Smooth muscle cell (in vitro differentiated cells): ENCODE measurements around the gene HSF2BP. TPM values are rescaled to one million over a fixed set of nuclear protein-coding genes. Genes with fewer than 3 reads are reported as not detected.
"Not testable (repeated sequence)": the region's sequence is repeated elsewhere in the genome, so short reads cannot be mapped to it uniquely, and the experiment has no call there.

Experiments
- DNase-seq: peaks from one replicate; lab custom pipeline; 2025; ENCODE audit not compliant: unreplicated experiment; lab: John Stamatoyannopoulos, UW
- H2AFZ ChIP-seq: fragments of 200-600 bp; sonication (generic); 2 replicates; pipeline ENCODE4 v1.6.0; 2016; ENCODE audit warnings: antibody characterized with exemption, low read depth, mild to moderate bottlenecking
- H3F3A ChIP-seq: fragments of 200-600 bp; sonication (generic); 2 replicates; pipeline ENCODE4 v1.6.0; 2017; ENCODE audit warnings: antibody characterized with exemption, low read depth
- H3K27ac ChIP-seq: fragments of 200-600 bp; sonication (generic); 2 replicates; pipeline ENCODE4 v1.5.1; 2016; ENCODE audit warnings: low read depth, mild to moderate bottlenecking
- H3K27me3 ChIP-seq: fragments of 200-600 bp; sonication (generic); 2 replicates; pipeline ENCODE4 v1.6.1; 2016; ENCODE audit warnings: low read depth, mild to moderate bottlenecking
- H3K36me3 ChIP-seq: fragments of 200-600 bp; sonication (generic); 2 replicates; pipeline ENCODE4 v1.5.1; 2016; ENCODE audit warnings: low read depth
- H3K4me1 ChIP-seq: fragments of 200-600 bp; sonication (generic); 2 replicates; pipeline ENCODE4 v1.5.1; 2016; ENCODE audit warnings: low read depth
- H3K4me2 ChIP-seq: fragments of 200-600 bp; sonication (generic); 2 replicates; pipeline ENCODE4 v1.6.0; 2016; ENCODE audit warnings: mild to moderate bottlenecking
- H3K4me3 ChIP-seq: fragments of 200-600 bp; sonication (generic); 2 replicates; pipeline ENCODE4 v1.5.1; 2016; ENCODE audit warnings: mild to moderate bottlenecking
- H3K79me2 ChIP-seq: fragments of 200-600 bp; sonication (generic); 2 replicates; pipeline ENCODE4 v1.6.0; 2016; ENCODE audit warnings: low read depth, mild to moderate bottlenecking
- H3K9ac ChIP-seq: fragments of 200-600 bp; sonication (generic); 2 replicates; pipeline ENCODE4 v1.6.0; 2016; ENCODE audit warnings: low read depth
- H3K9me3 ChIP-seq: fragments of 200-600 bp; sonication (generic); replicated peaks from 2 replicates; pipeline ENCODE4 v1.5.1; 2016; ENCODE audit warnings: low read depth
- H4K20me1 ChIP-seq: fragments of 200-600 bp; sonication (generic); 2 replicates; pipeline ENCODE4 v1.6.0; 2016; ENCODE audit warnings: low read depth
- WGBS: methylation state at CpG from one replicate; pipeline ENCODE4 v1.1.7; 2016; ENCODE audit warnings: low lambda C conversion rate; 5-methylcytosine and 5-hydroxymethylcytosine counted together
- polyA plus RNA-seq: library from polyadenylated mRNA; unstranded; fragments of >200 nt; fragmentation: Nextera tagmentation; extraction: Ambion mirVana; gene quantifications from 2 replicates; pipeline ENCODE4 v1.2.1, GENCODE V29; 2016
- total RNA-seq: library from RNA; depleted of rRNA; stranded (reverse); fragments of >200 nt; gene quantifications from 2 replicates; pipeline ENCODE4 v1.2.3, GENCODE V29; 2014
- TF ChIP-seq, protein P1 (sequence below): fragments of 200-600 bp; sonication (generic); IDR thresholded peaks from 2 replicates; pipeline ENCODE4 v1.5.1; 2017; ENCODE audit warnings: borderline replicate concordance, mild to moderate bottlenecking, antibody characterized with exemption; ENCODE audit not compliant: insufficient read depth, poor library complexity, severe bottlenecking

The HSF2BP gene
- total and polyA plus RNA-seq, 2 experiments from 2014 or later = 0.97 to 1.9 TPM

- TF ChIP-seq, protein P1, sequence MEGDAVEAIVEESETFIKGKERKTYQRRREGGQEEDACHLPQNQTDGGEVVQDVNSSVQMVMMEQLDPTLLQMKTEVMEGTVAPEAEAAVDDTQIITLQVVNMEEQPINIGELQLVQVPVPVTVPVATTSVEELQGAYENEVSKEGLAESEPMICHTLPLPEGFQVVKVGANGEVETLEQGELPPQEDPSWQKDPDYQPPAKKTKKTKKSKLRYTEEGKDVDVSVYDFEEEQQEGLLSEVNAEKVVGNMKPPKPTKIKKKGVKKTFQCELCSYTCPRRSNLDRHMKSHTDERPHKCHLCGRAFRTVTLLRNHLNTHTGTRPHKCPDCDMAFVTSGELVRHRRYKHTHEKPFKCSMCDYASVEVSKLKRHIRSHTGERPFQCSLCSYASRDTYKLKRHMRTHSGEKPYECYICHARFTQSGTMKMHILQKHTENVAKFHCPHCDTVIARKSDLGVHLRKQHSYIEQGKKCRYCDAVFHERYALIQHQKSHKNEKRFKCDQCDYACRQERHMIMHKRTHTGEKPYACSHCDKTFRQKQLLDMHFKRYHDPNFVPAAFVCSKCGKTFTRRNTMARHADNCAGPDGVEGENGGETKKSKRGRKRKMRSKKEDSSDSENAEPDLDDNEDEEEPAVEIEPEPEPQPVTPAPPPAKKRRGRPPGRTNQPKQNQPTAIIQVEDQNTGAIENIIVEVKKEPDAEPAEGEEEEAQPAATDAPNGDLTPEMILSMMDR = no peak
- peaks cover 20% of the 10 kb centered on the region for H3K4me1 ChIP-seq
- DNase-seq = no peak
- H3K79me2 ChIP-seq = no peaks in the 10 kb centered on the region
- H3K27ac ChIP-seq = peak overlapping the region; percentile 96
- no peaks in the 10 kb centered on the region for H4K20me1 ChIP-seq
- H3K9ac ChIP-seq = no peak overlapping the region
- H3K36me3 ChIP-seq = no peaks in the 10 kb centered on the region
- no peaks in the 10 kb centered on the region for H3K27me3 ChIP-seq
- no peak overlapping the region for H3K4me3 ChIP-seq
- peaks cover 46% of the 10 kb centered on the region for H3F3A ChIP-seq
- WGBS = 81% methylated on average over 5 of the region's 5 CpGs
- peak overlapping the region; percentile 59 for H3K4me2 ChIP-seq
- H3K9me3 ChIP-seq = no peaks in the 10 kb centered on the region
- H2AFZ ChIP-seq = no peak overlapping the region
These were observed 62.7 kb downstream of the HSF2BP start for GRCh38 chr21:43596616-43597015.

DNA sequence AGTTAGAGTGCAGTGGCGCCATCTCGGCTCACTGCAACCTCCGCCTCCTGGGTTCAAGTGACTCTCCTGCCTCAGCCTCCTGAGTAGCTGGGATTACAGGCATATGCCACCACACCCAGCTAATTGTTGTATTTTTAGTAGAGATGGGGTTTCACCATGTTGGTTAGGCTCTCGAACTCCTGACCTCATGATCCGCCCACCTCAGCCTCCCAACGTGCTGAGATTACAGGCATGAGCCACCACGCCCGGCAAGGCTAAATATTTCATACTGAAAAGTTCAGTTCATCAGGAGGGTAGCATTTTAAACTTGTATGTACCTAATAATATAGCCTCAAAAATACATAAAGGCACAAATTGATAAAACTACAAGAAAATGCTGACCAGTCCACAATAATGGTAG is 63.5 kb downstream of the HSF2BP start:
- peak overlapping the region; percentile 96 for H3K27ac ChIP-seq

DNA sequence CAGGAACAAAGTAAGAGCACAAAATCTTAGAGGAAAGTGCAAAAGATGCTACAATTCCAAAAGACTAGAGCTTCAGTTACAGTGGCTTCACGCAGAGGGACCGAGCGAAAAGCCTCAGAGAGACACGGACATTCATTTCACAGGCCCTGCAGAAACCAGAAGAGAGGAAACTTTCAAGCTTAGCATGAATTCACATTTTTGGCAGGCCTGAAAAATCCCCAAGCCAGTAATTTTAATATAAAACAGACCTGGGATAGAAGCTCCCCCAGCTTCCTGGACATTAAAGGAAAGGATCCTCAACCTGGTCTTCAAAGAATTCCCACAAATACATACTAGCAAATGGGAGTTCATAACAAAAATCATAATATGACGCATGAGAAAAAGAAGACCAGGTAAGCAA is 66.2 kb downstream of the HSF2BP start:
- Histone ChIP-seq H3K27ac (no peak overlapping the region), H3K4me2 (no peak overlapping the region), H2AFZ (no peak overlapping the region), H3K9me3 (no peaks in the 10 kb centered on the region), H4K20me1 (no peaks in the 10 kb centered on the region), H3K36me3 (no peaks in the 10 kb centered on the region), H3K4me1 (no peaks in the 10 kb centered on the region), H3K9ac (no peak overlapping the region), H3K79me2 (no peaks in the 10 kb centered on the region), H3K27me3 (no peaks in the 10 kb centered on the region), H3F3A (peaks cover 20% of the 10 kb centered on the region), H3K4me3 (no peak overlapping the region)
- WGBS = 86% methylated on average over 5 of the region's 5 CpGs
- DNase-seq = no peak
- TF ChIP-seq, protein P1 = no peak

More for the DNA sequence above, 63.5 kb downstream of the HSF2BP start:
- Histone ChIP-seq H3F3A (peaks cover 43% of the 10 kb centered on the region), H3K4me1 (peaks cover 13% of the 10 kb centered on the region)
- H3K79me2 ChIP-seq, H3K36me3 ChIP-seq, H3K9ac ChIP-seq, H4K20me1 ChIP-seq, H3K4me3 ChIP-seq, H3K4me2 ChIP-seq, H2AFZ ChIP-seq, H3K9me3 ChIP-seq, DNase-seq, H3K27me3 ChIP-seq: not testable (repeated sequence)
- WGBS = 85% methylated on average over 8 of the region's 8 CpGs

DNA sequence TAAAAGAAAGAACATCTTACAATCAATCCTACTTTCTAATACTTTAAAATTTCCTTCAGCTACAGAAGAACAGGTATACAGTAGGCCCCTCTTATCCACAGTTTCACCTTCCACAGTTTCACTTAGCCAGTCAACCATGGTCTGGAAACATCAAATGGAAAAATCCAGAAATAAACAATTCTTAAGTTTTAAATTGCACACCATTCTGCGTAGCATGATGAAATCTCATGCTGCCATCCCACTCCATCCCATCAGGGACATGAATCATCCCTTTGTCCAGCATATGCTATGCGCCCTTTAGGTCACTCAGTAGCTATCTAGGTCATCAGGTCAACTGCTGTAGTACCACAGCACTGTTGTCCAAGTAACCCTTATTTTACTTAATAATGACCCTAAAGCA is 67.7 kb downstream of the HSF2BP start:
- no peak for DNase-seq
- Histone ChIP-seq H3K4me2 (peak overlapping the region; percentile 5), H3K27ac (peak overlapping the region; percentile 29)

More for the DNA sequence above, 67.7 kb downstream of the HSF2BP start:
- H3K9ac ChIP-seq = no peak overlapping the region
- H3K9me3 ChIP-seq = no peaks in the 10 kb centered on the region
- H3K4me3 ChIP-seq = no peak overlapping the region
- no peaks in the 10 kb centered on the region for H3K27me3 ChIP-seq
- no peaks in the 10 kb centered on the region for H3K36me3 ChIP-seq
- 23% methylated on average over 2 of the region's 2 CpGs for WGBS
- TF ChIP-seq, protein P1 = no peak
- H3F3A ChIP-seq = peaks cover 7% of the 10 kb centered on the region
- no peak overlapping the region for H2AFZ ChIP-seq
- peaks cover 7% of the 10 kb centered on the region for H3K4me1 ChIP-seq
- H4K20me1 ChIP-seq = no peaks in the 10 kb centered on the region
- no peaks in the 10 kb centered on the region for H3K79me2 ChIP-seq
